GM18520 (cell line): Measurements from ENCODE around the gene ATP6V0E1.
"Not testable (repeated sequence)": the region's sequence is repeated elsewhere in the genome, so short reads cannot be mapped to it uniquely, and the experiment has no call there.

Source experiments
- ATAC-seq: cut with Tn5 transposase; IDR thresholded peaks from one replicate; pipeline ENCODE4 v1.9.1; 2021; ENCODE audit not compliant: unreplicated experiment

The ATP6V0E1 gene

DNA sequence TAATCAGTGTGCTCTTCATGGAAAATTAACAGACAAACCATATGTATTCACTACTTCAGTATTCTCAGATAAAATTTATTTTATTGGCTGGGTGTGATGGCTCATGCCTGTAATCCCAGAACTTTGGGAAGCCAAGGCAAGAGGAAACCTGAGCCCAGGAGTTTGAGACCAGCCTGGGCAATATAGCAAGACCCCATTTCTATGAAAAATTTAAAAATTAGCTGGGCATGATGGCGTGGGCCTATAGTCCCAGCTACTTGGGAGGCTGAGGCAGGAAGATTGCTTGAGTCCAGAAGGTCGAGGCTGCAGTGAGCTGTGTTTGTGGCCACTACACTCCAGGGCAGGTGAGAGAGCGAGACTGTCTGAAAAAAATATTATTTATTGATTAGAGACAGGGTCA, 49.2 kb downstream of the ATP6V0E1 start:
- no peak for ATAC-seq

GRCh38 chr5:173033923-173034322, 50.4 kb downstream of the ATP6V0E1 start:
- ATAC-seq, result no peak

GRCh38 chr5:173035904-173036707, 52.5 kb downstream of the ATP6V0E1 start:
- ATAC-seq, result peak; percentile 60

GRCh38 chr5:173039188-173039587, 55.6 kb downstream of the ATP6V0E1 start:
- no peak for ATAC-seq

GRCh38 chr5:173039964-173040363, 56.4 kb downstream of the ATP6V0E1 start:
- no peak for ATAC-seq

DNA sequence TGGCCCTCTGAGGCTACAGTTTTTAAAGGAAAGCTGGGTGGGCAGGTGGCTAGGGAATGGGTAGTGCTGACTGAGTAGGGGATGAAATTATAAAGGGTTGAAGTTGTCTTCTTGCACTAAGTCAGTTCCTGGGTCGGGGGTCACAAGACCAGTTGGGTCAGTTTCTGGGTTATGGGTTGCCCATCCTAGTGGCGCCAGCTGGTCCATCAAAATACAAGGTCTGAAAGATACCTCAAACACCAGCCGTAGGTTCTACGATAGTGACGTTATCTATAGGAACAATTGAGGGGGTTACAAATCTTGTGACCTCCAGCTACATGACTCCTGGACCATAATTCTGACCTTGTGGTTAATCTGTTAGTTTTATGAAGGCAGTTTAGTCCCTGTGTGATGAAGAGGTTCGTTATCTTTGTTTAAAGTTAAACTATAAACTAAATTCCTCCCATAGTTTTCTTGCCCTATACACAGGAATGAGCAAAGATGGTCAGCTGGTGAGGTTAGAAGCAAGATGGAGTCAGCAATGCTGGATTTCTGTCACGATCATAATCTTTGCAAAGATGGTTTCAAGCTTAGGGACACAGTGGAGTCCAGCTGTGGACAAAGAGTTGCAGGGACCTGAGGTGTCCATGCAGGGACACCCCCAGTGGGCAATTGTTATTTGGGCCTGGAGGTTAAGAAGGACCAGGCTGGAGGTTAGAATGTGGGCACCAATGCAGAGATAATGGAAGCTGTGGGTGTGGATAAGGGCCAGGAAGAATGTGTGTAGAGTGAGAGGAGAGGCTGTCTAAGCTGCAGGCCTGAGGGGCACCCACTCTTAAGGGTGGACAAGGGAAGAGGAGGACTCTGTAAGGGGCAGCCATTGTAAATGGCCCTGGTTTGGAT, 58.6 kb downstream of the ATP6V0E1 start:
- no peak for ATAC-seq

DNA sequence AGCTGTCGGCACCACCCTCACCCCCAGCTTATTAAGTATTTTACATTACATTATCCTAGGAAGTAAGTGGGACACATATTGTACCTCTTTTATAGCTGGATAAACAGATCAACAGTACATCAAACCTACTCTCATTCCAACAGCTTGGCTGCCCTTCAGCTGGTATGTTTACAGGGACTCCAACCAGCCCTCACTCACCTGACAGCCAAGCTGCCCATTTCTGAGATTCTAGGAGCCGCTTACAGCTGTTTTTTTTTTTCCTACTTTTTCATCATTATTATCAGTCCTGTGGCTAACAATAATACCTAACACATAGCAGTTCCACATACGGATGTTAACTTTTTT, 59.2 kb downstream of the ATP6V0E1 start:
- no peak for ATAC-seq

- ATAC-seq, result no peak
Observed at GRCh38 chr5:173045474-173045873, 61.9 kb downstream of the ATP6V0E1 start.

GRCh38 chr5:173047096-173047837, 63.7 kb downstream of the ATP6V0E1 start:
- ATAC-seq, result not testable (repeated sequence)

- ATAC-seq, result no peak
Observed at GRCh38 chr5:173047838-173048105, 64.2 kb downstream of the ATP6V0E1 start.

DNA sequence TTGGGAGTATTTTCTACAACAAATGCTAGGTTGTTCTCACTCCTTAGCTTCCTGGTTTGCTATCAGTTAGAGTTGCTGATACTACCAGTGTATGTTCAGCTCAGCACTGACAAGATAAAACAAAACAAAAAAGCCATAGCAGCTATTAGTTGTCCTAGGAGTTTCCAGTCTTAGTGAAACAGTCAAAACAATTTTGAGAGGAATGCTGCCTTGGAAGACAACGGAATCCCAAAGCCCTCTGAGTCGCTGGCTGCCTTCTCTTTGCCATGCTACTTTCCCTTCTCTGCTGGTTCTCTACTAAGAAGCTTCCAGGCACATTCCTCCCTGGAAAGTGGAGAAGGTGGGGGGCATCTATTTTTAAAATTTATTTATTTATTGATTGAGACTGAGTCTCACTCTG, 67.2 kb downstream of the ATP6V0E1 start:
- no peak for ATAC-seq

DNA sequence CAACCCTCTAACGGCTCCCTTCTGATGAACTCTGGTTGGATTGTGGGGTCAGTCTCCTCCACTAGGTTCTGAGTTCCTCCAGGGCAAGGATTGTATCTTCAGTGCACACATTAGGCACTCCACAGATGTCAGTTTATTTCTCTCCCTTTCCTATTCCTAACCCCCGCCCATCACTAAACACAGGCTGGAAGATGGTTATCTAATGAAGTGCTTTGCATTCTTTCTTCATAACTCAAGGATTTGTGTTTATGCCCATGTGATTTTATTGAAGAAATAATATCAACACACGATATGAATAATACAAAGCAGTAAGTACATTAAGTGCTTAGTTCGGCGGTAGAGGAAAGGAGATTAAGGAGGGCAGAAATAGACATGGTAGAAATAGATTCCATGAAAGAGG, 68.2 kb downstream of the ATP6V0E1 start:
- ATAC-seq, result no peak

DNA sequence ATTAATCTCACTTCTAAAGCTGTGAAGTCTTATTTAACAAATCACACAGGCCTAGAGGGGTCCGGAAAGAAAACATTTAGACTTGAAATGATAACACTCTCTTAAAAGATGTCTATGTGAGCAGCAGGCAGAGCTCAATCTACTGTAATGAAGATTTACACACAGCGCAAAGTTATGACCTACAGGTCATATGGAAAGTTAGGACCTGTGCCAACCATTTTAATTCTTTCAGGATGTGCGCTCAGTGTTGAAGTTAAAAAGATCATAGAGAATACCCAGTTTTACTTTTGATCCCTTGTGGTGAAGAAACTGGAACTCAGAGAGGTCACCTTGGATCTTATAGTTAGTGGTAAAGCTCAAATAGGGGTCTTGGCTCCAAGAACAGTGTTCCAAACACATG, 69.5 kb downstream of the ATP6V0E1 start:
- no peak for ATAC-seq

DNA sequence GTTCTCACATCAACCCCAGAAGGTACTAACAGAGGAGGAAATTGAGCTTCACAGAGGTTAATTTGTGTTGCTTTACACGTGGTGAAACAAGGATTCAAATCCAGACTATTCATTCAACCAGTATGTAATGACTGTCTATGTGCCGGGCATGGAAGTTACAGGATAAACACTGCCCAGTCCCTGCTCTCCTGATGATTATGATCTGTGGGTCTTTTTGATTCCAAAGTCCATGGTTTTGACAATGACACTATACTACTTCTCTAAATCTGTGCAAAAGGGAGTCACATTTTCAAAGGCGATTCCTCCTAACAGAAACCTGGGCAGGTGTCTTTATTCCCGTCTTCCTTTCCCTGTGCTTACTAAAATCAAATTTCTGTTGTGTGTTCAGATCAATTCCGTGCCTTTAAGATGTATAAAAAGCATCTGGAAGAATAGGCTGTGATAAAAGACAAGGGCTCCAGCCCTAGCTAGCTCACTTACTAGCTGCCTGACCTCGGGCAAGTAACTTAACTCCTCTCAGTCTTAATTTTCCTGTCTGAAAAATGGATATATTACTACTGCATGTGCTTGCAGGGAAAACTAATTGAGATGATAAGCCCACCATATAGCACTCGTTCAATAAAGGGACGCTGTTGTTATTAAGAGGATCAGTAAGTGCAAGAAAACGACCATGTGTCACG, 71.6 kb downstream of the ATP6V0E1 start:
- no peak for ATAC-seq

- ATAC-seq, result peak; percentile 1
Observed at GRCh38 chr5:173055722-173055982, 72.1 kb downstream of the ATP6V0E1 start.

DNA sequence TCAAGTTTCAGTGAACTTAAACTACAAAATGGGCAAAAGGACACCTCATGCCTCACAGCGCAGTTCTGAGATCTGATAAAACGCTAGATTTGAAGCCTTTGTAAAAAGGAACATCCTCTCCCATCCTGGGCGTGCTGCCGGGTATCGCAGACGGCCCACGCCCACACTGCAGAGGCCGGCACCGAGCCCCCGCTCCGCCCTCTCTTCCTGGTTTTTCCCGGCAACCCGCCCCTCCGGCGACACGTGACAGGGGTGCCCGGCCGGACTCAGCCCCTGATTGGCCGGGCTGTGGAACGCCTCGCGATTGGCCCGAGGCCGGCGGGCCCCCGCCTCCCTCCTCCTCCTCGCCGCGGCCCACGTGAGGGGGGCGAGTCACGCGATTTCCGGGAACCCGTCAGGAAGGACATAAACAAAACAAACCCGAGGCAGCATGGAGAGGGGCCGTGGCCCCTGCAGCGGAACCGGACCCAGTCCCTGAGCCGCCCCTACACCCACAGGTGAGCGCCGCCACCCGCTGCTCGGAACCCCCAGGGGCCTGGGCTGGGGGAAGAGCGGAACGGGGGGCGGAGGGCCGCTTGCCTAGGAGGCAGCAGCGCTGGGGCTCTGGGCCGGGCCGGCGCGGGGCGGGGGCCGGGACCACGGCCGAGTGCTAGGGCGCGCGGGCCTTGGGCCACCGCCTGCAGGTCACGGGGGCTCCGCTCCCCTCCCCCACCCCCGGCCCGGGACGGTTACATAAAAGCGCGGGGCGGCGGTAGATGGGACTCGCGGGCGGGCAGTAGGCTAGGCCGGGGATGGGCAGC, 72.6 kb downstream of the ATP6V0E1 start, which contains the start of gene CREBRF:
Gene CREBRF, plus strand, starts transcription at position 370 of the 800 bp plus-strand sequence. CDS start 24,424 bp downstream, outside the sequence.
- peak; percentile 66 for ATAC-seq

GRCh38 chr5:173056783-173057061, 73.2 kb downstream of the ATP6V0E1 start:
- ATAC-seq, result no peak

- peak; percentile 59 for ATAC-seq
Observed at GRCh38 chr5:173057062-173057924, 73.7 kb downstream of the ATP6V0E1 start.

- no peak for ATAC-seq
Observed at GRCh38 chr5:173062141-173062540, 78.6 kb downstream of the ATP6V0E1 start.

- no peak for ATAC-seq
Observed at GRCh38 chr5:173065155-173065554, 81.6 kb downstream of the ATP6V0E1 start.
